T47D (cell line): ENCODE results near the gene EXOC4.

Experiments
- DNase-seq, 2 experiments: peaks; one replicate each; pipeline versions ENCODE4 v3.0.0 to v3.0.0-alpha.2; 2011 to 2012; ENCODE audit warnings: low read depth in 1 of 2, low spot score in 1 of 2
- JUND ChIP-seq: IDR thresholded peaks from 2 replicates; pipeline ENCODE4 v1.6.1; 2012; ENCODE audit warnings: low read depth
- in situ Hi-C: cut with HindIII; loops from 2 replicates; pipeline ENCODE4 v1.10.0; 2016; ENCODE audit warnings: low sequenced_read_pairs, low pct_unique_long_range_greater_than_20kb

The EXOC4 gene

GRCh38 chr7:134018306-134018705, 765.4 kb downstream of the EXOC4 start:
- in situ Hi-C loops: no loop called here
- no peak for DNase-seq
- no peak for TF ChIP-seq JUND

GRCh38 chr7:134019251-134019650, 766.4 kb downstream of the EXOC4 start:
- no peak for TF ChIP-seq JUND
- in situ Hi-C loops: no loop called here

GRCh38 chr7:134021836-134022235, 769.0 kb downstream of the EXOC4 start:
- in situ Hi-C loops: no loop called here
- no peak for DNase-seq
- TF ChIP-seq JUND: no peak

More at GRCh38 chr7:134019251-134019650, 766.4 kb downstream of the EXOC4 start:
- no peak for DNase-seq

GRCh38 chr7:134022286-134022911, 769.5 kb downstream of the EXOC4 start:
- in situ Hi-C loops: no loop called here
- no peak for TF ChIP-seq JUND
- peak in 1 of 2 experiments; percentile 53 for DNase-seq

- no peak for DNase-seq
- no peak for TF ChIP-seq JUND
Measured at GRCh38 chr7:134024739-134025138, 771.9 kb downstream of the EXOC4 start.

GRCh38 chr7:134028853-134029252, 776.0 kb downstream of the EXOC4 start:
- no peak for DNase-seq
- in situ Hi-C loops: no loop called here
- no peak for TF ChIP-seq JUND

More at GRCh38 chr7:134024739-134025138, 771.9 kb downstream of the EXOC4 start:
- in situ Hi-C loops: no loop called here

GRCh38 chr7:134029743-134030142, 776.9 kb downstream of the EXOC4 start:
- in situ Hi-C loops: no loop called here
- TF ChIP-seq JUND: no peak
- no peak for DNase-seq

GRCh38 chr7:134030460-134030865, 777.6 kb downstream of the EXOC4 start:
- TF ChIP-seq JUND: no peak

GRCh38 chr7:134031835-134032617, 779.1 kb downstream of the EXOC4 start:
- in situ Hi-C loops: no loop called here
- no peak for DNase-seq
- no peak for TF ChIP-seq JUND

More at GRCh38 chr7:134030460-134030865, 777.6 kb downstream of the EXOC4 start:
- DNase-seq: no peak
- in situ Hi-C loops: no loop called here

GRCh38 chr7:134034652-134035051, 781.8 kb downstream of the EXOC4 start:
- DNase-seq: no peak
- TF ChIP-seq JUND: no peak
- in situ Hi-C loops: no loop called here

GRCh38 chr7:134037991-134038390, 785.1 kb downstream of the EXOC4 start:
- in situ Hi-C loops: no loop called here
- DNase-seq: no peak
- no peak for TF ChIP-seq JUND

- in situ Hi-C loops: no loop called here
- TF ChIP-seq JUND: no peak
Measured at GRCh38 chr7:134040988-134041387, 788.1 kb downstream of the EXOC4 start.

GRCh38 chr7:134041477-134041876, 788.6 kb downstream of the EXOC4 start:
- DNase-seq: no peak
- in situ Hi-C loops: no loop called here
- no peak for TF ChIP-seq JUND

More at GRCh38 chr7:134040988-134041387, 788.1 kb downstream of the EXOC4 start:
- DNase-seq: no peak
